ENCODE measurements around the gene ITPRIP.

Gene ITPRIP

GRCh38 chr10:104325436-104326435, 12.5 kb downstream of the ITPRIP start:
- DNase-seq: no peak

GRCh38 chr10:104324931-104325330, 13.3 kb downstream of the ITPRIP start:
- DNase-seq: no peak

GRCh38 chr10:104324221-104324686, 14.0 kb downstream of the ITPRIP start:
- no peak for DNase-seq

GRCh38 chr10:104323760-104324201, 14.5 kb downstream of the ITPRIP start:
- no peak for DNase-seq

GRCh38 chr10:104323085-104323484, 15.2 kb downstream of the ITPRIP start:
- DNase-seq: no peak

- DNase-seq: no peak
Observed at GRCh38 chr10:104322416-104322782, 15.9 kb downstream of the ITPRIP start.

GRCh38 chr10:104321725-104322415, 16.4 kb downstream of the ITPRIP start:
- DNase-seq: no peak

GRCh38 chr10:104321226-104321625, 17.0 kb downstream of the ITPRIP start:
- no peak for DNase-seq

GRCh38 chr10:104318810-104319741, 19.2 kb downstream of the ITPRIP start:
- no peak for DNase-seq

GRCh38 chr10:104318326-104318725, 19.9 kb downstream of the ITPRIP start:
- no peak for DNase-seq

GRCh38 chr10:104317726-104318299, 20.5 kb downstream of the ITPRIP start:
- DNase-seq: no peak

- no peak for DNase-seq
Observed at GRCh38 chr10:104317269-104317710, 21.0 kb downstream of the ITPRIP start.

GRCh38 chr10:104316321-104317099, 21.8 kb downstream of the ITPRIP start:
- no peak for DNase-seq

GRCh38 chr10:104315486-104315921, 22.8 kb downstream of the ITPRIP start:
- DNase-seq: no peak

GRCh38 chr10:104314591-104315485, 23.4 kb downstream of the ITPRIP start:
- no peak for DNase-seq

GRCh38 chr10:104311184-104311720, 27.0 kb downstream of the ITPRIP start:
- DNase-seq: no peak

- no peak for DNase-seq
Observed at GRCh38 chr10:104309980-104310978, 28.0 kb downstream of the ITPRIP start.

- DNase-seq: no peak
Observed at GRCh38 chr10:104308439-104308903, 29.8 kb downstream of the ITPRIP start.
